HL-60 (cell line): ENCODE results near the gene ANAPC4.

ENCODE experiments used
- GABPA ChIP-seq: IDR thresholded peaks from 2 replicates; pipeline ENCODE4 v1.6.1; 2012; ENCODE audit warnings: low read depth
- POLR2AphosphoS5 ChIP-seq: IDR thresholded peaks from 2 replicates; pipeline ENCODE4 v1.6.1; 2012; ENCODE audit warnings: low read depth
- TF ChIP-seq, protein P1 (sequence below): IDR thresholded peaks from one replicate; pipeline ENCODE4 v1.5.1; 2011; ENCODE audit warnings: low read length, control low read depth, inconsistent platforms; ENCODE audit not compliant: insufficient read depth

DNA sequence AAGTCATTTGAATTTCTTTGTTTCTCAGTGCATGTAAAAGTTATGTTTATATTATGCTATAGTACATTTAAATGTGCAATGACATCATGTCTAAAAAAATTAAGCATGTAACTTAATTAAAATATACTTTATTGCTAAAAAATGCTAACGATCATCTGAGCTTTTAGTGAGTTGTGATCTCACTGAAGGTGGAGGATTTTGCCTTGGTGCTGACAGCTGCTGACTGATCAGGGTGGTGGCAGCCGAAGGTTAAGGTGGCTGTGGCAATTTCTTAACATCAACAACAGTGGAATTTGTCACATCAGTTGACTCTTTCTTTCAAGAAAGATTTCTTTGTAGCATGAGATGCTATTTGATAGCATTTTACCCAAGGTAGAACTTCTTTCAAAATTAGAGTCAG, 6.6 kb downstream of the ANAPC4 start:
- TF ChIP-seq, protein P1, sequence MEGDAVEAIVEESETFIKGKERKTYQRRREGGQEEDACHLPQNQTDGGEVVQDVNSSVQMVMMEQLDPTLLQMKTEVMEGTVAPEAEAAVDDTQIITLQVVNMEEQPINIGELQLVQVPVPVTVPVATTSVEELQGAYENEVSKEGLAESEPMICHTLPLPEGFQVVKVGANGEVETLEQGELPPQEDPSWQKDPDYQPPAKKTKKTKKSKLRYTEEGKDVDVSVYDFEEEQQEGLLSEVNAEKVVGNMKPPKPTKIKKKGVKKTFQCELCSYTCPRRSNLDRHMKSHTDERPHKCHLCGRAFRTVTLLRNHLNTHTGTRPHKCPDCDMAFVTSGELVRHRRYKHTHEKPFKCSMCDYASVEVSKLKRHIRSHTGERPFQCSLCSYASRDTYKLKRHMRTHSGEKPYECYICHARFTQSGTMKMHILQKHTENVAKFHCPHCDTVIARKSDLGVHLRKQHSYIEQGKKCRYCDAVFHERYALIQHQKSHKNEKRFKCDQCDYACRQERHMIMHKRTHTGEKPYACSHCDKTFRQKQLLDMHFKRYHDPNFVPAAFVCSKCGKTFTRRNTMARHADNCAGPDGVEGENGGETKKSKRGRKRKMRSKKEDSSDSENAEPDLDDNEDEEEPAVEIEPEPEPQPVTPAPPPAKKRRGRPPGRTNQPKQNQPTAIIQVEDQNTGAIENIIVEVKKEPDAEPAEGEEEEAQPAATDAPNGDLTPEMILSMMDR = no peak
- no peak for TF ChIP-seq GABPA
- TF ChIP-seq POLR2AphosphoS5 = no peak
